SJSA1 (cell line): ENCODE data around the gene CCDC88B. TPM values are rescaled to one million over a fixed set of nuclear protein-coding genes. Genes with fewer than 3 reads are reported as not detected.
"Not testable (repeated sequence)": the region's sequence is repeated elsewhere in the genome, so short reads cannot be mapped to it uniquely, and the experiment has no call there.

ENCODE experiments used
- DNase-seq, 2 experiments: peaks; one replicate each; pipeline ENCODE4 v3.0.0-alpha.2; 2015 to 2020; ENCODE audit warnings: low spot score in 2 of 2, low read depth in 1 of 2
- H3K27ac ChIP-seq: fragments of 250-450 bp; sonication (Bioruptor Pico); 2 replicates; pipeline ENCODE4 v1.5.1; 2020; ENCODE audit warnings: mild to moderate bottlenecking, moderate library complexity
- H3K27me3 ChIP-seq: fragments of 250-450 bp; sonication (Bioruptor Pico); replicated peaks from 2 replicates; pipeline ENCODE4 v1.5.1; 2020; ENCODE audit warnings: mild to moderate bottlenecking, moderate library complexity
- H3K36me3 ChIP-seq: fragments of 250-450 bp; sonication (Bioruptor Pico); 2 replicates; pipeline ENCODE4 v1.5.1; 2020; ENCODE audit warnings: mild to moderate bottlenecking
- H3K4me1 ChIP-seq: fragments of 250-450 bp; sonication (Bioruptor Pico); replicated peaks from 2 replicates; pipeline ENCODE4 v1.6.1; 2021; ENCODE audit warnings: mild to moderate bottlenecking
- H3K4me3 ChIP-seq: fragments of 250-450 bp; sonication (Bioruptor Pico); 2 replicates; pipeline ENCODE4 v1.5.1; 2020; ENCODE audit warnings: mild to moderate bottlenecking
- H3K9me3 ChIP-seq: fragments of 250-450 bp; sonication (Bioruptor Pico); replicated peaks from 2 replicates; pipeline ENCODE4 v1.5.1; 2020; ENCODE audit warnings: mild to moderate bottlenecking
- total RNA-seq: library from RNA; depleted of rRNA; stranded (reverse); fragments of >200 nt; shearing (Covaris generic); gene quantifications from 2 replicates; pipeline ENCODE4 v1.2.3, GENCODE V29; 2014

The CCDC88B gene
- total RNA-seq, 1 experiment from 2014 or later = 2.2 TPM

- no peaks in the 10 kb centered on the region for H3K9me3 ChIP-seq
- DNase-seq = no peak
- no peak overlapping the region for H3K4me3 ChIP-seq
- no peaks in the 10 kb centered on the region for H3K27me3 ChIP-seq
- no peak overlapping the region for H3K27ac ChIP-seq
- H3K4me1 ChIP-seq = peaks cover 20% of the 10 kb centered on the region
- H3K36me3 ChIP-seq = peaks cover 24% of the 10 kb centered on the region
Observed at GRCh38 chr11:64321026-64321425, 19.0 kb upstream of the CCDC88B start.

GRCh38 chr11:64321533-64321932 is 18.5 kb upstream of the CCDC88B start:
- Histone ChIP-seq H3K27ac (no peak overlapping the region), H3K4me1 (peaks cover 19% of the 10 kb centered on the region), H3K27me3 (no peaks in the 10 kb centered on the region), H3K9me3 (no peaks in the 10 kb centered on the region), H3K36me3 (peaks cover 19% of the 10 kb centered on the region), H3K4me3 (no peak overlapping the region)
- peak; percentile 66 to 75 for DNase-seq

- H3K9me3 ChIP-seq = no peaks in the 10 kb centered on the region
- H3K4me3 ChIP-seq = no peak overlapping the region
- H3K4me1 ChIP-seq = peaks cover 15% of the 10 kb centered on the region
- no peaks in the 10 kb centered on the region for H3K27me3 ChIP-seq
- H3K36me3 ChIP-seq = peaks cover 11% of the 10 kb centered on the region
- no peak overlapping the region for H3K27ac ChIP-seq
- no peak for DNase-seq
Observed at GRCh38 chr11:64322925-64323260, 17.1 kb upstream of the CCDC88B start.

- H3K27me3 ChIP-seq = no peaks in the 10 kb centered on the region
- DNase-seq = no peak
- H3K4me3 ChIP-seq = no peak overlapping the region
- peaks cover 11% of the 10 kb centered on the region for H3K36me3 ChIP-seq
- H3K9me3 ChIP-seq = no peaks in the 10 kb centered on the region
- H3K27ac ChIP-seq = no peak overlapping the region
- H3K4me1 ChIP-seq = peaks cover 15% of the 10 kb centered on the region
Observed at GRCh38 chr11:64323373-64323772, 16.6 kb upstream of the CCDC88B start.

GRCh38 chr11:64323984-64324383 is 16.0 kb upstream of the CCDC88B start:
- DNase-seq, H3K27me3 ChIP-seq, H3K27ac ChIP-seq, H3K9me3 ChIP-seq, H3K4me3 ChIP-seq: not testable (repeated sequence)
- H3K36me3 ChIP-seq = peaks cover 11% of the 10 kb centered on the region
- H3K4me1 ChIP-seq = peaks cover 13% of the 10 kb centered on the region

- no peaks in the 10 kb centered on the region for H3K27me3 ChIP-seq
- peaks cover 10% of the 10 kb centered on the region for H3K4me1 ChIP-seq
- peaks cover 11% of the 10 kb centered on the region for H3K36me3 ChIP-seq
- no peak overlapping the region for H3K27ac ChIP-seq
- no peak for DNase-seq
- no peak overlapping the region for H3K4me3 ChIP-seq
- H3K9me3 ChIP-seq = no peaks in the 10 kb centered on the region
Observed at GRCh38 chr11:64324692-64325469, 15.1 kb upstream of the CCDC88B start.

GRCh38 chr11:64327375-64327774 is 12.6 kb upstream of the CCDC88B start:
- peaks cover 6% of the 10 kb centered on the region for H3K36me3 ChIP-seq
- H3K4me3 ChIP-seq = no peak overlapping the region

GRCh38 chr11:64327993-64328392 is 12.0 kb upstream of the CCDC88B start:
- Histone ChIP-seq H3K36me3 (peaks cover under 1% of the 10 kb centered on the region), H3K27ac (no peak overlapping the region), H3K9me3 (no peaks in the 10 kb centered on the region), H3K4me3 (no peak overlapping the region), H3K27me3 (no peaks in the 10 kb centered on the region), H3K4me1 (peaks cover 9% of the 10 kb centered on the region)
- no peak for DNase-seq

More at GRCh38 chr11:64327375-64327774, 12.6 kb upstream of the CCDC88B start:
- Histone ChIP-seq H3K4me1 (peaks cover 9% of the 10 kb centered on the region), H3K27ac (no peak overlapping the region), H3K27me3 (no peaks in the 10 kb centered on the region), H3K9me3 (no peaks in the 10 kb centered on the region)
- no peak for DNase-seq

- no peaks in the 10 kb centered on the region for H3K9me3 ChIP-seq
- H3K4me1 ChIP-seq = peaks cover 18% of the 10 kb centered on the region
- H3K4me3 ChIP-seq = no peak overlapping the region
- no peak for DNase-seq
- H3K27me3 ChIP-seq = no peaks in the 10 kb centered on the region
- H3K36me3 ChIP-seq = no peaks in the 10 kb centered on the region
- no peak overlapping the region for H3K27ac ChIP-seq
Observed at GRCh38 chr11:64330888-64331287, 9.1 kb upstream of the CCDC88B start.

GRCh38 chr11:64331569-64332371 is 8.2 kb upstream of the CCDC88B start:
- Histone ChIP-seq H3K36me3 (no peaks in the 10 kb centered on the region), H3K27ac (no peak overlapping the region), H3K4me1 (peaks cover 18% of the 10 kb centered on the region), H3K4me3 (no peak overlapping the region), H3K9me3 (no peaks in the 10 kb centered on the region), H3K27me3 (no peaks in the 10 kb centered on the region)
- DNase-seq = peak; percentile 68 to 92

- peaks cover 18% of the 10 kb centered on the region for H3K4me1 ChIP-seq
- H3K4me3 ChIP-seq = no peak overlapping the region
- no peaks in the 10 kb centered on the region for H3K9me3 ChIP-seq
- H3K27me3 ChIP-seq = no peaks in the 10 kb centered on the region
- no peak overlapping the region for H3K27ac ChIP-seq
- no peak for DNase-seq
- H3K36me3 ChIP-seq = no peaks in the 10 kb centered on the region
Observed at GRCh38 chr11:64333556-64333955, 6.4 kb upstream of the CCDC88B start.

GRCh38 chr11:64334764-64335735 is 5.0 kb upstream of the CCDC88B start:
- H3K9me3 ChIP-seq = no peaks in the 10 kb centered on the region
- H3K4me3 ChIP-seq = no peak overlapping the region
- no peaks in the 10 kb centered on the region for H3K27me3 ChIP-seq
- H3K27ac ChIP-seq = no peak overlapping the region
- no peaks in the 10 kb centered on the region for H3K36me3 ChIP-seq
- H3K4me1 ChIP-seq = peaks cover 18% of the 10 kb centered on the region
- peak; percentile 84 to 95 for DNase-seq

- no peak overlapping the region for H3K4me3 ChIP-seq
Observed at GRCh38 chr11:64337538-64338249, 2.3 kb upstream of the CCDC88B start.

More at GRCh38 chr11:64337538-64338249, 2.3 kb upstream of the CCDC88B start:
- Histone ChIP-seq H3K27ac (no peak overlapping the region), H3K9me3 (0 out of 2 replicates have a peak, but pooled peaks cover 4% of the 10 kb centered on the region), H3K36me3 (no peaks in the 10 kb centered on the region), H3K4me1 (peaks cover 15% of the 10 kb centered on the region), H3K27me3 (no peaks in the 10 kb centered on the region)
- DNase-seq = no peak
